ENCODE results near the gene RTN4R. TPM values are rescaled to one million over a fixed set of nuclear protein-coding genes. Genes with fewer than 3 reads are reported as not detected.

The RTN4R gene
- total and polyA plus RNA-seq, 2 donors (not counting 1 experiment from before 2014, with no cell fraction given), result 0.99 to 2.0 TPM

DNA sequence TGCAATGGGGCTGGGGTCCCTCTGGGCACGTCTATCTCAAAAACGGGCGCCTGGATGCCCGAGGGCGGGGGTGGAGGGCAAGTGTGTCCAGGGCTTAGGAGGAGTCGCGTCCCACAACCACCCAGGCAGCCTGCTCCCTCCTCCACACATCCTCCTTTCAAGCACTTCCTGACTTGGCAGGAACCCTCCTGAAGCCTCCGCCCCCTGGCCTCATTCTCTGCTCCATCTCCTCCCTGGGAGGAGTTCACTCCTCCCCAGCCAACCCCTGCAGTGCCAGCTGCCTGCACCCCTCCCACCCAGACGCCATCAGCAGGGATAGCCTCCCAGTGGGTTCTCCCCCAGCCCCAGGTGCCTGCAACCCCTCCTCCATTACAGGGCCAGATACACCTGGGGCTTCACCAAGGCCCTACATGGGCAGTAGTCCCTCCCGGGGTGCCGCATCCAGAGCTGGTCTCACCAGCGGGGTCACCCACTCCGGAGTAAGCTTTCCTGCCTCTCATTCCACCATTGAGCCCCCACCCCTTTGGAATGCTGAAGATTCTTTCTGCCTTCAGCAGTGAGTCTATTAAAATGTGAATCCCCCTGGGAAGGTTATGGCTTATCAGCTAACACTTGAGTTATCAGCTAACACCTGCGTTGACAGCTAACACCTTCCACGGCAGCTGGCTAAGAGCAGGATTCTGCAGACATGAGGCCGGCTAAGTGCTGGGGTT, 24.4 kb downstream of the RTN4R start:
- Histone ChIP-seq H3K9me3 (ENCODE audit: control insufficient read depth, insufficient read depth, low read depth, low read length) (no peaks in the 10 kb centered on the region), H3K4me3 (replicated peaks in 1 of 4; ENCODE audit: control extremely low read depth in 1 of 4, insufficient read depth in 1 of 4, low read depth in 3 of 4, low read length in 4 of 4) (peak overlapping the region in 1 of 4 experiments; percentile 10)

DNA sequence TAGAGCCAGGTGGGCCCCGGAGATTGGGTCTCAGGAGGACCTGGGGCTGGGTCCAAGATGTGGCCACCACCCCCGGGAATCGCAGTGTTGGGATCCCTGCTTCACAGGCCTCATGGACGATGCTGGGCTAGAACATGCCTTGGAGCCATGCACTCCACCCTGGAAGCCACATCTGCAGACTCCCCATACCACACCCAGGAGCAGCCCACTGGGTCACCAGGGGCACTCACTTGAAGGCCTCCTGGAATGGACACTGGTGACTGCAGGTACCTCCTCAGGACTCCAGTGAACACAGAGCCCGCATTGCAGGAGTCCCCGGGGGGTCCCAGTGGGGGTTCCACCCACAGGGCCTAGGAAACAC, 25.0 kb downstream of the RTN4R start:
- Histone ChIP-seq H2AFZ (ENCODE audit: low read length) (peak overlapping the region; percentile 46), H3K4me2 (ENCODE audit: extremely low read depth, insufficient read depth, low read length) (no peak overlapping the region), H3K79me2 (ENCODE audit: control insufficient read depth, insufficient read depth, low read length) (no peaks in the 10 kb centered on the region), H3K36me3 (ENCODE audit: control insufficient read depth, insufficient read depth, low read length) (no peaks in the 10 kb centered on the region), H4K20me1 (ENCODE audit: control insufficient read depth, extremely low read depth, insufficient read depth, low read length) (no peaks in the 10 kb centered on the region), H3K27me3 (ENCODE audit: control insufficient read depth, insufficient read depth, low read length) (no peaks in the 10 kb centered on the region), H3K4me1 (ENCODE audit: control insufficient read depth, extremely low read depth, insufficient read depth, low read length) (peaks cover 16% of the 10 kb centered on the region), H3K4me3 (replicated peaks in 1 of 4; ENCODE audit: control extremely low read depth in 1 of 4, insufficient read depth in 1 of 4, low read depth in 3 of 4, low read length in 4 of 4) (peak overlapping the region in 1 of 4 experiments; percentile 10), H3K9me3 (ENCODE audit: control insufficient read depth, insufficient read depth, low read depth, low read length) (no peaks in the 10 kb centered on the region), H3K9ac (ENCODE audit: insufficient read depth, low read length) (peak overlapping the region; percentile 23), H3K27ac (ENCODE audit: insufficient read depth, low read length) (no peak overlapping the region)
- TF ChIP-seq, protein P1, sequence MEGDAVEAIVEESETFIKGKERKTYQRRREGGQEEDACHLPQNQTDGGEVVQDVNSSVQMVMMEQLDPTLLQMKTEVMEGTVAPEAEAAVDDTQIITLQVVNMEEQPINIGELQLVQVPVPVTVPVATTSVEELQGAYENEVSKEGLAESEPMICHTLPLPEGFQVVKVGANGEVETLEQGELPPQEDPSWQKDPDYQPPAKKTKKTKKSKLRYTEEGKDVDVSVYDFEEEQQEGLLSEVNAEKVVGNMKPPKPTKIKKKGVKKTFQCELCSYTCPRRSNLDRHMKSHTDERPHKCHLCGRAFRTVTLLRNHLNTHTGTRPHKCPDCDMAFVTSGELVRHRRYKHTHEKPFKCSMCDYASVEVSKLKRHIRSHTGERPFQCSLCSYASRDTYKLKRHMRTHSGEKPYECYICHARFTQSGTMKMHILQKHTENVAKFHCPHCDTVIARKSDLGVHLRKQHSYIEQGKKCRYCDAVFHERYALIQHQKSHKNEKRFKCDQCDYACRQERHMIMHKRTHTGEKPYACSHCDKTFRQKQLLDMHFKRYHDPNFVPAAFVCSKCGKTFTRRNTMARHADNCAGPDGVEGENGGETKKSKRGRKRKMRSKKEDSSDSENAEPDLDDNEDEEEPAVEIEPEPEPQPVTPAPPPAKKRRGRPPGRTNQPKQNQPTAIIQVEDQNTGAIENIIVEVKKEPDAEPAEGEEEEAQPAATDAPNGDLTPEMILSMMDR (conservative IDR thresholded peaks at IDR 0.05 in 1 of 2, IDR thresholded peaks at IDR 0.05 in 1 of 2; ENCODE audit: low read depth in 1 of 2, low read length in 2 of 2), result no peak
- TF ChIP-seq EZH2 (IDR thresholded peaks at IDR 0.05; ENCODE audit: low read length, missing control alignments), result no peak
- DNase-seq (ENCODE audit: low read depth in 2 of 2), result no peak

More for the DNA sequence above, 24.4 kb downstream of the RTN4R start:
- no peak for TF ChIP-seq EZH2 (IDR thresholded peaks at IDR 0.05; ENCODE audit: low read length, missing control alignments)
- TF ChIP-seq, protein P1 (conservative IDR thresholded peaks at IDR 0.05 in 1 of 2, IDR thresholded peaks at IDR 0.05 in 1 of 2; ENCODE audit: low read depth in 1 of 2, low read length in 2 of 2), result no peak
- peak overlapping the region; percentile 23 for H3K9ac ChIP-seq (ENCODE audit: insufficient read depth, low read length)
- no peaks in the 10 kb centered on the region for H4K20me1 ChIP-seq (ENCODE audit: control insufficient read depth, extremely low read depth, insufficient read depth, low read length)
- H3K4me2 ChIP-seq (ENCODE audit: extremely low read depth, insufficient read depth, low read length), result no peak overlapping the region
- no peaks in the 10 kb centered on the region for H3K36me3 ChIP-seq (ENCODE audit: control insufficient read depth, insufficient read depth, low read length)
- H3K79me2 ChIP-seq (ENCODE audit: control insufficient read depth, insufficient read depth, low read length), result no peaks in the 10 kb centered on the region
- peak overlapping the region; percentile 46 for H2AFZ ChIP-seq (ENCODE audit: low read length)
- no peak overlapping the region for H3K27ac ChIP-seq (ENCODE audit: insufficient read depth, low read length)
- peak; percentile 67 to 85 for DNase-seq (ENCODE audit: low read depth in 2 of 2)
- peaks cover 16% of the 10 kb centered on the region for H3K4me1 ChIP-seq (ENCODE audit: control insufficient read depth, extremely low read depth, insufficient read depth, low read length)
- H3K27me3 ChIP-seq (ENCODE audit: control insufficient read depth, insufficient read depth, low read length), result no peaks in the 10 kb centered on the region

DNA sequence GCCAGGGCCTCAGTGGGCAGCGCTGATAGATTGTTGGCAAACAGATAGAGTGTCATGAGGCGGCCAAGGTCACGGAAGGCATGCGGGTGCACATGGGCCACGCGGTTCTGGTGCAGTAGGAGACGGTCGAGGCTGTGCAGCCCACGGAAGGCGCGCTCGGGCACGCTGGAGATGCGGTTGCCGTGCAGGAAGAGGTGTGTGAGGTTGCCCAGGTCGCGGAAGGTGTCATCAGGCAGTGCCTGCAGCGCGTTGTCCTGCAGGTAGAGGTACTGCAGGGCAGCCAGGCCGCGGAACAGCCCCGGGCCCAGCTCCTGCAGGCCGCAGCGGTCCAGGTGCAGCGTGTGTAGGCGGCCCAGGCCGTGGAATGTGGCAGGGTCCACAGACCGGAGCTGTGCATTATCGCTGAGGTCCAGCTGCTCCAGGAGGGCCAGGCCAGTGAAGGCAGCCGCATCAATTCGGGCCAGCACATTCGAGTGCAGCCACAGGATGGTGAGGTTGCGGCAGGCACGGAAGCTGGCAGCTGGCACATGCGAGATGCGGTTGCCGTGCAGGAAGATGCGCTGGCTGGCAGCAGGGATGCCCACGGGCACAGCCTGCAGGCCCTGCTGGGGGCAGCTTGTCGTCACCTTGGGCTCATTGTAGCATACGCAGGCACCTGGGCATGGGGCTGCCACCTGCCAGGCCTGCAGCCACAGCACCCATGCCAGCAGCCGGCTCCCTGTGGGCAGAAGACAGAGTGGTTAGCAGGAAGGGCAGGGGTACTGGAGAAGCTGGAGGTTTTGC, 25.5 kb downstream of the RTN4R start:
- TF ChIP-seq, protein P1 (conservative IDR thresholded peaks at IDR 0.05 in 1 of 2, IDR thresholded peaks at IDR 0.05 in 1 of 2; ENCODE audit: low read depth in 1 of 2, low read length in 2 of 2), result no peak
- TF ChIP-seq EZH2 (IDR thresholded peaks at IDR 0.05; ENCODE audit: low read length, missing control alignments), result no peak
- no peaks in the 10 kb centered on the region for H3K9me3 ChIP-seq (ENCODE audit: control insufficient read depth, insufficient read depth, low read depth, low read length)
- H3K4me2 ChIP-seq (ENCODE audit: extremely low read depth, insufficient read depth, low read length), result no peak overlapping the region
- no peak overlapping the region for H3K27ac ChIP-seq (ENCODE audit: insufficient read depth, low read length)
- no peak overlapping the region for H3K4me3 ChIP-seq (replicated peaks in 1 of 4; ENCODE audit: control extremely low read depth in 1 of 4, insufficient read depth in 1 of 4, low read depth in 3 of 4, low read length in 4 of 4)
- H3K79me2 ChIP-seq (ENCODE audit: control insufficient read depth, insufficient read depth, low read length), result no peaks in the 10 kb centered on the region
- no peak for DNase-seq (ENCODE audit: low read depth in 2 of 2)
- no peak overlapping the region for H2AFZ ChIP-seq (ENCODE audit: low read length)
- peaks cover 16% of the 10 kb centered on the region for H3K4me1 ChIP-seq (ENCODE audit: control insufficient read depth, extremely low read depth, insufficient read depth, low read length)
- no peaks in the 10 kb centered on the region for H4K20me1 ChIP-seq (ENCODE audit: control insufficient read depth, extremely low read depth, insufficient read depth, low read length)
- H3K36me3 ChIP-seq (ENCODE audit: control insufficient read depth, insufficient read depth, low read length), result no peaks in the 10 kb centered on the region
- no peak overlapping the region for H3K9ac ChIP-seq (ENCODE audit: insufficient read depth, low read length)
- H3K27me3 ChIP-seq (ENCODE audit: control insufficient read depth, insufficient read depth, low read length), result no peaks in the 10 kb centered on the region

Data from fibroblast of lung (primary cell).